ENCODE measurements around the gene SCG2. TPM values are rescaled to one million over a fixed set of nuclear protein-coding genes. Genes with fewer than 3 reads are reported as not detected.

Gene SCG2
- total and polyA plus RNA-seq, 5 donors from 2014 or later, result not detected

DNA sequence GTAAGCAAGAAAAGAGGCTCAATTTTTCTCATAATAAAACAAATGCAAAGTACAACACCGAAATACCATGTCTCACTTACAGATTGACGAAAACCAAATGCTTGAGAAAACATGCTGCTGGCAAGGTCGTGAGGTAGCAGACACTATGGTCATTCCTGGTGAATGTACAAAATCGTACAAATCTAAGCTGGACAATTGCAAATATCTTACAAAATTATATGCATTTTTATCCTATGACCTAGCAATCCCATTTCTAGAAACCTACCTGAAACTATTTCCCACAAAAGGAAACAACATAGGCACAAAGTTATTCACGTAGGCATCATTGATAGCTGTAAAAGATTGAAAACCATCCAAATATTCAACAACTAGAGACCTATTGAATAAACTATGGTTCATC is 54.0 kb downstream of the SCG2 start:
- Histone ChIP-seq H3K9me3 (ENCODE audit: control insufficient read depth in 2 of 2, low read length in 2 of 2) (no peaks in the 10 kb centered on the region), H3K4me3 (ENCODE audit: low read depth, low read length) (no peak overlapping the region), H3K27ac (ENCODE audit: insufficient read depth, low read length, poor library complexity, severe bottlenecking) (no peak overlapping the region), H3K27me3 (ENCODE audit: control insufficient read depth, insufficient read depth, low read length) (no peaks in the 10 kb centered on the region), H3K4me1 (ENCODE audit: control insufficient read depth, insufficient read depth, low read length, poor library complexity, severe bottlenecking) (no peaks in the 10 kb centered on the region), H3K36me3 (ENCODE audit: control insufficient read depth, insufficient read depth, low read length) (no peaks in the 10 kb centered on the region)
- Mint-ChIP-seq H3K4me3 (no peak overlapping the region), H3K4me1 (no peaks in the 10 kb centered on the region), H3K27ac (no peak overlapping the region), H3K9me3 (peaks cover 0 to 3% (median 0%) of the 10 kb centered on the region in 7 donors), H3K27me3 (no peaks in the 10 kb centered on the region), H3K36me3 (no peaks in the 10 kb centered on the region)
- ATAC-seq (ENCODE audit: low read depth in 2 of 2) (no peak), DNase-seq (no peak)

Other genes with a start within 250 kb of the SCG2 start
- gene AP1S3, start 235.2 kb upstream of the SCG2 start, total RNA-seq, result 3.7 TPM
- gene AP1S3, start 235.2 kb upstream of the SCG2 start, polyA plus RNA-seq, result 1 to 10 TPM in 2 of 4 donors, under 1 TPM in 2; 0.88 to 2.2 (median 1.5) TPM